ENCODE results near the gene IGFBP2. TPM values are rescaled to one million over a fixed set of nuclear protein-coding genes. Genes with fewer than 3 reads are reported as not detected.
A peak's percentile ranks its signal among the peaks of the same experiment; 100 is the strongest.
"Not testable (repeated sequence)": the region's sequence is repeated elsewhere in the genome, so short reads cannot be mapped to it uniquely, and the experiment has no call there.

Gene IGFBP2
- 848 and 859 TPM in 2 replicates for total RNA-seq (2014; rRNA removed; shearing (Covaris generic))

- Histone ChIP-seq H3K27me3 (ENCODE audit: control insufficient read depth, insufficient read depth, low read length) (peaks cover 12% of the 10 kb centered on the region), H3K4me3 (ENCODE audit: insufficient read depth, low read depth, low read length) (peak within 1 kb of the TSS; percentile 79), H3K36me3 (replicated peaks; ENCODE audit: control insufficient read depth, insufficient read depth, low read length) (no peaks in the 10 kb centered on the region; the same call in 1 of the 2 replicates)
- DNase-seq = peak; percentile 97
Measured at GRCh38 chr2:216632952-216633615, at the start of gene IGFBP2. Gene IGFBP2, plus strand, starts transcription at chr2:216633420. Its CDS starts 104 bp downstream, at chr2:216633524.

DNA sequence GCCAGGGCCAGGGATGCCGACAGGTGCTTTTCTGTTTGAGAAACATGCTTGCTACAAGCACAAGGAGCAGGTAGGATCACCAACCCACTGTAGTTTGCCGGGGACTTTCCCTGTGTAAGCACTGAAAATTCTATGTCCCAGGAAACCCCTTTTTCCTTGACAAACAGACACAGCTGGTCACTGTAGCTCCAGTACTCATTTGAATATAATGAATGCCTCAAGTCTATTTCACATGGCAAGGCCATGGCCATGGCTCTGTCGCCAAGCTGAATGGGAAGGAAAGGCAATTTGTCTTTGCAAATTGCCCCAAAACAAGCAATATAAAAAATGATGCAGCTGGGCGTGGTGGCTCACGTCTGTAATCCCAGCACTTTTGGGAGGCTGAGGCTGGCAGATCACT is 49.6 kb upstream of the IGFBP2 start:
- DNase-seq = no peak
- H3K36me3 ChIP-seq (replicated peaks; ENCODE audit: control insufficient read depth, insufficient read depth, low read length) = no peaks in the 10 kb centered on the region
- H3K27me3 ChIP-seq (ENCODE audit: control insufficient read depth, insufficient read depth, low read length) = no peaks in the 10 kb centered on the region

GRCh38 chr2:216584112-216584511 is 49.1 kb upstream of the IGFBP2 start:
- DNase-seq = no peak
- no peaks in the 10 kb centered on the region for H3K27me3 ChIP-seq (ENCODE audit: control insufficient read depth, insufficient read depth, low read length)

More for the DNA sequence above, 49.6 kb upstream of the IGFBP2 start:
- no peak overlapping the region for H3K4me3 ChIP-seq (ENCODE audit: insufficient read depth, low read depth, low read length)

DNA sequence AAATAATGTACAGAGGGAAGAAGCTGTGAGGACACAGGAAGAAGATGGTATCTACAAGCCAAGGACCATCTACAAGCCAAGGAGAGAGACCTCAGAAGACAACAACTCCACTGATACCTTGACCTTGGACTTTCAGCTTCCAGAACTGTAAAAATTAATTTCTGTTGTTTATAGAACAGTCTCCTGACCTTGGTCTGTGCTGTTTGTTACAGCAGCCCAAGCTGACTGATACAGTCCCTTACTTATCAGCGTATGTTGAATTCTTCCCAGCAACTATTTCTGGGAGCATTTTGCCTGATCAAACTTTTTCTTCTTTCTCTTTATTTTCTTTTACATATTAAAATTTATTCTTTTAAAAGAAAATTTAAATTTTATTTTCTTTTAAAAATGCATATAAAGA is 47.8 kb upstream of the IGFBP2 start:
- DNase-seq = no peak
- no peaks in the 10 kb centered on the region for H3K27me3 ChIP-seq (ENCODE audit: control insufficient read depth, insufficient read depth, low read length)
- no peaks in the 10 kb centered on the region for H3K36me3 ChIP-seq (replicated peaks; ENCODE audit: control insufficient read depth, insufficient read depth, low read length)
- H3K4me3 ChIP-seq (ENCODE audit: insufficient read depth, low read depth, low read length) = no peak overlapping the region

More at GRCh38 chr2:216584112-216584511, 49.1 kb upstream of the IGFBP2 start:
- Histone ChIP-seq H3K36me3 (replicated peaks; ENCODE audit: control insufficient read depth, insufficient read depth, low read length) (no peaks in the 10 kb centered on the region), H3K4me3 (ENCODE audit: insufficient read depth, low read depth, low read length) (no peak overlapping the region)

GRCh38 chr2:216588861-216589710 is 44.1 kb upstream of the IGFBP2 start:
- H3K36me3 ChIP-seq (replicated peaks; ENCODE audit: control insufficient read depth, insufficient read depth, low read length) = no peaks in the 10 kb centered on the region
- no peak overlapping the region for H3K4me3 ChIP-seq (ENCODE audit: insufficient read depth, low read depth, low read length)
- H3K27me3 ChIP-seq (ENCODE audit: control insufficient read depth, insufficient read depth, low read length) = no peaks in the 10 kb centered on the region
- no peak for DNase-seq

- Histone ChIP-seq H3K27me3 (ENCODE audit: control insufficient read depth, insufficient read depth, low read length) (no peaks in the 10 kb centered on the region), H3K4me3 (ENCODE audit: insufficient read depth, low read depth, low read length) (no peak overlapping the region), H3K36me3 (replicated peaks; ENCODE audit: control insufficient read depth, insufficient read depth, low read length) (no peaks in the 10 kb centered on the region)
- no peak for DNase-seq
Measured at GRCh38 chr2:216589791-216590190, 43.4 kb upstream of the IGFBP2 start.

DNA sequence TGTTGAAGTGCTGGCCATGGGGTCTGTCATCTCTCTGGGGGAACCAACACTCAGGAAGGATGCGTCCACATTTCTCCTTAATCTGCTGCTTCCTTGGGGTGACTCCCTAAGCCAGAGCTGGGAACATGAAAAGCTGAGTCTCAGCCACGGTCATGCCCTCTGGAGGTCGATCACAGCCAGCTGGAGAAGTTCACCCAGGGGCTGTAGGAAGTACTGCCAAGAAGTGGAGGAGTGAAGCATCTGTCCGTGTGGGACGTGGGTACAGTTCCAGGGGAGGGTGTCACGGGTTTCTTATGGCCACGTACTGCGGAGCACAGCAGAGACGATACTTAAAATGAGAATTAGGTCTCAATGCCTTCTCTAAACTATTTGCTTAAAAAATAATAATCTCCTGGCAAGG is 42.4 kb upstream of the IGFBP2 start:
- Histone ChIP-seq H3K36me3 (replicated peaks; ENCODE audit: control insufficient read depth, insufficient read depth, low read length) (no peaks in the 10 kb centered on the region), H3K4me3 (ENCODE audit: insufficient read depth, low read depth, low read length) (no peak overlapping the region), H3K27me3 (ENCODE audit: control insufficient read depth, insufficient read depth, low read length) (no peaks in the 10 kb centered on the region)
- peak; percentile 59 for DNase-seq

- no peaks in the 10 kb centered on the region for H3K36me3 ChIP-seq (replicated peaks; ENCODE audit: control insufficient read depth, insufficient read depth, low read length)
- DNase-seq = no peak
- H3K4me3 ChIP-seq (ENCODE audit: insufficient read depth, low read depth, low read length) = no peak overlapping the region
- no peaks in the 10 kb centered on the region for H3K27me3 ChIP-seq (ENCODE audit: control insufficient read depth, insufficient read depth, low read length)
Measured at GRCh38 chr2:216591480-216591879, 41.7 kb upstream of the IGFBP2 start.

- H3K4me3 ChIP-seq (ENCODE audit: insufficient read depth, low read depth, low read length) = no peak overlapping the region
- no peaks in the 10 kb centered on the region for H3K27me3 ChIP-seq (ENCODE audit: control insufficient read depth, insufficient read depth, low read length)
- no peaks in the 10 kb centered on the region for H3K36me3 ChIP-seq (replicated peaks; ENCODE audit: control insufficient read depth, insufficient read depth, low read length)
- DNase-seq = no peak
Measured at GRCh38 chr2:216594081-216594480, 39.1 kb upstream of the IGFBP2 start.

GRCh38 chr2:216596236-216596979 is 36.8 kb upstream of the IGFBP2 start:
- no peak for DNase-seq
- H3K27me3 ChIP-seq (ENCODE audit: control insufficient read depth, insufficient read depth, low read length) = no peaks in the 10 kb centered on the region

DNA sequence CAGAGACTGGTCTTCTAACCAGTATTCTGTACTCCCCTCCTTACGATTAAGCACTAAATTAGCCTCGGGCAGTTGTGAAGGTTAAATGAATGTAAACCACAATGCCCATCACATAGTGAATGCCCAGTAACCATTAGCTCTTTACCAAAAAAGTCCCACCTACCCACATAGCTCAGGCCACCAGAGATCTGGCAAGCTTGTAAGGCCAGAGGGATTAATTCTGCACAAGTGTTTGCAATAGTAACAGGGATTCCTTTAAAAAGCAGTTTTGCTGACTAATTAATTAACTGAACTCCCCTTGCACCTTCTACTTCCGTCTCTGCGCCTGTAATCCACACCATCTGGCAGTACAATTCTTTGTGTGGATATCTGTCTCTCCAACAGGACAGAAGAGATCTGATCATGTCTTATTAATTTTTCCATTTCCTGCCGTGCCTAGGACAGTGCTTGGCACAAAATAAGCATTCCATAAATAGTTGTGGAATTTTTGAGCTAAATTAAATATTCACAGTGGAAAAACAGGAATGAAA is 36.2 kb upstream of the IGFBP2 start:
- Histone ChIP-seq H3K4me3 (ENCODE audit: insufficient read depth, low read depth, low read length) (no peak overlapping the region), H3K36me3 (replicated peaks; ENCODE audit: control insufficient read depth, insufficient read depth, low read length) (no peaks in the 10 kb centered on the region), H3K27me3 (ENCODE audit: control insufficient read depth, insufficient read depth, low read length) (no peaks in the 10 kb centered on the region)
- DNase-seq = no peak

More at GRCh38 chr2:216596236-216596979, 36.8 kb upstream of the IGFBP2 start:
- no peaks in the 10 kb centered on the region for H3K36me3 ChIP-seq (replicated peaks; ENCODE audit: control insufficient read depth, insufficient read depth, low read length)
- H3K4me3 ChIP-seq (ENCODE audit: insufficient read depth, low read depth, low read length) = no peak overlapping the region

GRCh38 chr2:216597825-216598224 is 35.4 kb upstream of the IGFBP2 start:
- DNase-seq; H3K27me3 ChIP-seq (ENCODE audit: control insufficient read depth, insufficient read depth, low read length); H3K36me3 ChIP-seq (replicated peaks; ENCODE audit: control insufficient read depth, insufficient read depth, low read length); H3K4me3 ChIP-seq (ENCODE audit: insufficient read depth, low read depth, low read length): not testable (repeated sequence)

DNA sequence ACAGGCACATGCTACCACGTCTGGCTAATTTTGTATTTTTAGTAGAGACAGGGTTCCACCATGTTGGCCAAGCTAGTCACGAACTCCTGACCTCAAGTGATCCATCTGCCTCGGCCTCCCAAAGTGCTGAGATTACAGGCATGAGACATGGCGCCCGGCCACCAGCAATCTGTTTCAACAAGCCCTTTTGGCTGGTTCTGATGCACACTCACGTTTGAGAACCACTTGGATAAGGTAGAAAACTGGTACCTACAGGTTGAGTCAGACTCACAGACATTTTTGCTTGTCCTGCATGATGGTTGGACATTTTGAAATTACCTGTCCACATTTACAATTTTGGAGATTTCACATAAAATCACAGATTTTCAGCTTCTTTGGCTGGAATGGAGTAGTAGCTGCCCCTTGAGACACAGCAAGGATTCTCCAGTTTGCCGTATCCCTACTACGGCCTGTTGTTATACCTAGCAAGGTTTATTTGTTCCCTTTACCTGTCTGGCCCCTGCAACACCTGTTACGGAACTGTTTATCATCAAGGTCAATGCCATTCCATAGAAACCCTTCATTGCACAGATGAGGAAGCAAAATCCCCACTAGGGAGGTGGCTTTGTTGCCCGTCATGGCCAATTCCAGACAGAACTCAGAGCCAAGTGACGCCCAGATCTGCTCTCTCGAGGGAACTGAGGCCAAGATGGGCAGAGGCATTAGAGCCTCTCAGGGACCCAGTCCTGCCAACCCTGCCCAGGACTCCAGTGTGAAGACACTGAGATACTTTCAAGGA is 31.4 kb upstream of the IGFBP2 start:
- Histone ChIP-seq H3K27me3 (ENCODE audit: control insufficient read depth, insufficient read depth, low read length) (no peaks in the 10 kb centered on the region), H3K4me3 (ENCODE audit: insufficient read depth, low read depth, low read length) (no peak overlapping the region), H3K36me3 (replicated peaks; ENCODE audit: control insufficient read depth, insufficient read depth, low read length) (no peaks in the 10 kb centered on the region)
- DNase-seq = no peak
